ENCODE results near the gene CCT3. TPM values are rescaled to one million over a fixed set of nuclear protein-coding genes. Genes with fewer than 3 reads are reported as not detected.

CCT3 gene
- polyA plus RNA-seq, 1 of the 3 experiments (the other 2 are of a cell fraction), result 295 TPM

GRCh38 chr1:156262461-156263287 lies 75.4 kb downstream of the CCT3 start:
- POLR2A ChIA-PET, result interaction anchor here (0.7 to 1.4 kb wide), 3 partner anchors 11 to 1230 kb away, joined by 3 read pairs; no protein-coding TSS in a partner anchor
- CTCF ChIA-PET, result interaction anchor here (0.6 to 1.4 kb wide), 4 partner anchors 37 to 337 kb away, joined by 3 to 5 read pairs (median 4); no protein-coding TSS in a partner anchor
- peak overlapping the region in 1 of 2 experiments; percentile 56; a peak in 2 of 4 replicates for H3K27ac ChIP-seq (ENCODE audit: low read depth in 2 of 2, low read length in 1 of 2)
- no peak overlapping the region for H3K4me3 ChIP-seq (ENCODE audit: low read depth in 2 of 2, low read length in 1 of 2)
- peaks cover 7% of the 10 kb centered on the region; the same call in 1 of the 2 replicates for H3K79me2 ChIP-seq (ENCODE audit: insufficient read depth)
- H2AFZ ChIP-seq (ENCODE audit: low read depth), result no peak overlapping the region
- H3K27me3 ChIP-seq (ENCODE audit: insufficient read depth), result no peaks in the 10 kb centered on the region
- H3K4me2 ChIP-seq, result peak overlapping the region; percentile 39; the same call in 1 of the 2 replicates
- H4K20me1 ChIP-seq (ENCODE audit: insufficient read depth), result peaks cover 13% of the 10 kb centered on the region; the same call in 1 of the 2 replicates
- no peak for DNase-seq
- H3K9me2 ChIP-seq, result no peaks in the 10 kb centered on the region
- H3F3A ChIP-seq (replicated peaks; ENCODE audit: insufficient read depth), result peaks cover 26% of the 10 kb centered on the region
- WGBS (ENCODE audit: low lambda C conversion rate), result 72% methylated on average over 9 of the region's 9 CpGs
- no peaks in the 10 kb centered on the region for H3K9me3 ChIP-seq
- TF ChIP-seq FOXM1 (IDR thresholded peaks at IDR 0.05; ENCODE audit: low read depth), result no peak
- TF ChIP-seq PBX3 (IDR thresholded peaks at IDR 0.05), result peak; percentile 45
- peak; percentile 2; the same call in 1 of the 2 replicates for TF ChIP-seq TCF12 (IDR thresholded peaks at IDR 0.05)
- TF ChIP-seq USF1 (IDR thresholded peaks at IDR 0.05; ENCODE audit: borderline replicate concordance, low read depth), result no peak
- 0 out of 2 replicates have a peak, but pooled peaks have one; percentile 8 for TF ChIP-seq NFIC (IDR thresholded peaks at IDR 0.05; ENCODE audit: borderline replicate concordance)
- no peak for TF ChIP-seq POLR2AphosphoS5 (IDR thresholded peaks at IDR 0.05; ENCODE audit: low read depth, low read length)
- peak; percentile 56 for TF ChIP-seq FOSL2 (IDR thresholded peaks at IDR 0.05; ENCODE audit: borderline replicate concordance, low read depth)
- TF ChIP-seq JUND (IDR thresholded peaks at IDR 0.05), result peak; percentile 16; the same call in 1 of the 2 replicates
- H3K9ac ChIP-seq, result no peak overlapping the region
- peaks cover 72 to 77% of the 10 kb centered on the region in 2 experiments for H3K36me3 ChIP-seq (replicated peaks in 1 of 2; ENCODE audit: control insufficient read depth in 1 of 2, insufficient read depth in 2 of 2, low read length in 1 of 2)
- peaks cover 11 to 16% of the 10 kb centered on the region in 2 experiments; a peak in 3 of 4 replicates for H3K4me1 ChIP-seq (ENCODE audit: control insufficient read depth in 1 of 2, insufficient read depth in 2 of 2, low read depth in 1 of 2, low read length in 1 of 2)

GRCh38 chr1:156260896-156261295 lies 77.2 kb downstream of the CCT3 start:
- Histone ChIP-seq H3K4me3 (ENCODE audit: low read depth in 2 of 2, low read length in 1 of 2) (no peak overlapping the region), H3K27me3 (ENCODE audit: insufficient read depth) (no peaks in the 10 kb centered on the region), H3K36me3 (replicated peaks in 1 of 2; ENCODE audit: control insufficient read depth in 1 of 2, insufficient read depth in 2 of 2, low read length in 1 of 2) (peaks cover 72 to 73% of the 10 kb centered on the region in 2 experiments), H3K79me2 (ENCODE audit: insufficient read depth) (peaks cover 7% of the 10 kb centered on the region; the same call in 1 of the 2 replicates), H3K9me3 (no peaks in the 10 kb centered on the region), H3K4me2 (no peak overlapping the region), H4K20me1 (ENCODE audit: insufficient read depth) (peaks cover 13% of the 10 kb centered on the region; the same call in 1 of the 2 replicates), H3K9me2 (no peaks in the 10 kb centered on the region), H3K27ac (ENCODE audit: low read depth in 2 of 2, low read length in 1 of 2) (no peak overlapping the region; a peak in 1 of 4 replicates), H2AFZ (ENCODE audit: low read depth) (no peak overlapping the region), H3F3A (replicated peaks; ENCODE audit: insufficient read depth) (peaks cover 22% of the 10 kb centered on the region), H3K4me1 (ENCODE audit: control insufficient read depth in 1 of 2, insufficient read depth in 2 of 2, low read depth in 1 of 2, low read length in 1 of 2) (peaks cover 11 to 27% of the 10 kb centered on the region in 2 experiments; a peak in 3 of 4 replicates), H3K9ac (no peak overlapping the region)
- TF ChIP-seq, protein P1, sequence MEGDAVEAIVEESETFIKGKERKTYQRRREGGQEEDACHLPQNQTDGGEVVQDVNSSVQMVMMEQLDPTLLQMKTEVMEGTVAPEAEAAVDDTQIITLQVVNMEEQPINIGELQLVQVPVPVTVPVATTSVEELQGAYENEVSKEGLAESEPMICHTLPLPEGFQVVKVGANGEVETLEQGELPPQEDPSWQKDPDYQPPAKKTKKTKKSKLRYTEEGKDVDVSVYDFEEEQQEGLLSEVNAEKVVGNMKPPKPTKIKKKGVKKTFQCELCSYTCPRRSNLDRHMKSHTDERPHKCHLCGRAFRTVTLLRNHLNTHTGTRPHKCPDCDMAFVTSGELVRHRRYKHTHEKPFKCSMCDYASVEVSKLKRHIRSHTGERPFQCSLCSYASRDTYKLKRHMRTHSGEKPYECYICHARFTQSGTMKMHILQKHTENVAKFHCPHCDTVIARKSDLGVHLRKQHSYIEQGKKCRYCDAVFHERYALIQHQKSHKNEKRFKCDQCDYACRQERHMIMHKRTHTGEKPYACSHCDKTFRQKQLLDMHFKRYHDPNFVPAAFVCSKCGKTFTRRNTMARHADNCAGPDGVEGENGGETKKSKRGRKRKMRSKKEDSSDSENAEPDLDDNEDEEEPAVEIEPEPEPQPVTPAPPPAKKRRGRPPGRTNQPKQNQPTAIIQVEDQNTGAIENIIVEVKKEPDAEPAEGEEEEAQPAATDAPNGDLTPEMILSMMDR (IDR thresholded peaks at IDR 0.05), result no peak
- no peak for TF ChIP-seq JUND (IDR thresholded peaks at IDR 0.05)
- TF ChIP-seq SIN3A (IDR thresholded peaks at IDR 0.05; ENCODE audit: borderline replicate concordance, low read depth, low read length), result no peak
- no peak for TF ChIP-seq RXRA (IDR thresholded peaks at IDR 0.05; ENCODE audit: borderline replicate concordance, low read depth)
- no peak for TF ChIP-seq NRF1 (IDR thresholded peaks at IDR 0.05; ENCODE audit: low read depth, low read length)
- no peak for TF ChIP-seq RAD21 (IDR thresholded peaks at IDR 0.05; ENCODE audit: low read length)
- no peak for TF ChIP-seq POLR2AphosphoS5 (IDR thresholded peaks at IDR 0.05; ENCODE audit: low read depth, low read length)
- TF ChIP-seq RFX5 (IDR thresholded peaks at IDR 0.05; ENCODE audit: low read length), result no peak
- TF ChIP-seq RCOR1 (IDR thresholded peaks at IDR 0.05; ENCODE audit: low read length), result no peak
- TF ChIP-seq TCF12 (IDR thresholded peaks at IDR 0.05), result no peak
- no peak for TF ChIP-seq SMC3 (IDR thresholded peaks at IDR 0.05; ENCODE audit: low read depth, low read length)
- no peak for TF ChIP-seq GABPA (IDR thresholded peaks at IDR 0.05; ENCODE audit: low read depth)
- TF ChIP-seq MEF2A (IDR thresholded peaks at IDR 0.05; ENCODE audit: borderline replicate concordance, low read depth), result no peak
- ChIA-PET POLR2A (interaction anchor here (0.9 to 1.8 kb wide), 2 partner anchors 19 to 48 kb away, joined by 4 to 9 read pairs; partner anchors contain the start of genes BGLAP and PMF1), CTCF (interaction anchor here (1.0 to 3.6 kb wide), 16 partner anchors 11 to 169 kb away, joined by 3 to 35 read pairs (median 8); partner anchors contain the start of genes BGLAP, GLMP and SMG5)
- WGBS (ENCODE audit: low lambda C conversion rate), result 100% methylated on average over 2 of the region's 2 CpGs
- no peak for DNase-seq
